Mesothelial cell of epicardium (in vitro differentiated cells): ENCODE results near the gene KCNAB1. TPM values are rescaled to one million over a fixed set of nuclear protein-coding genes. Genes with fewer than 3 reads are reported as not detected.

Experiments
- DNase-seq, 2 experiments: peaks; one replicate each; pipeline ENCODE4 v3.0.0; 2021; ENCODE audit warnings: low spot score in 2 of 2; ENCODE audit not compliant: unreplicated experiment in 2 of 2
- H3K27ac Mint-ChIP-seq: 2 replicates; pipeline ENCODE4 v1.8.0; 2021; ENCODE audit warnings: mixed read lengths
- H3K27me3 Mint-ChIP-seq: 2 replicates; pipeline ENCODE4 v1.8.0; 2021; ENCODE audit warnings: low read depth, mixed read lengths
- H3K36me3 Mint-ChIP-seq: 2 replicates; pipeline ENCODE4 v1.8.0; 2021; ENCODE audit warnings: mixed read lengths
- H3K4me1 Mint-ChIP-seq: 2 replicates; pipeline ENCODE4 v1.8.0; 2021; ENCODE audit warnings: mixed read lengths
- H3K4me3 Mint-ChIP-seq: 2 replicates; pipeline ENCODE4 v1.8.0; 2021; ENCODE audit warnings: mild to moderate bottlenecking, moderate library complexity, mixed read lengths
- H3K9me3 Mint-ChIP-seq: 2 replicates; pipeline ENCODE4 v1.8.0; 2021; ENCODE audit warnings: mixed read lengths
- total RNA-seq: library from RNA; stranded (reverse); gene quantifications from 3 replicates; pipeline ENCODE4 v1.2.1, GENCODE V29; 2021
- TF ChIP-seq, protein P1 (sequence below): fragments of 200-600 bp; sonication (generic); IDR thresholded peaks from one replicate; pipeline ENCODE4 v1.5.0; 2021; ENCODE audit warnings: antibody characterized with exemption; ENCODE audit not compliant: unreplicated experiment

Gene KCNAB1
- total RNA-seq, 1 donor from 2014 or later: 3.7 TPM

DNA sequence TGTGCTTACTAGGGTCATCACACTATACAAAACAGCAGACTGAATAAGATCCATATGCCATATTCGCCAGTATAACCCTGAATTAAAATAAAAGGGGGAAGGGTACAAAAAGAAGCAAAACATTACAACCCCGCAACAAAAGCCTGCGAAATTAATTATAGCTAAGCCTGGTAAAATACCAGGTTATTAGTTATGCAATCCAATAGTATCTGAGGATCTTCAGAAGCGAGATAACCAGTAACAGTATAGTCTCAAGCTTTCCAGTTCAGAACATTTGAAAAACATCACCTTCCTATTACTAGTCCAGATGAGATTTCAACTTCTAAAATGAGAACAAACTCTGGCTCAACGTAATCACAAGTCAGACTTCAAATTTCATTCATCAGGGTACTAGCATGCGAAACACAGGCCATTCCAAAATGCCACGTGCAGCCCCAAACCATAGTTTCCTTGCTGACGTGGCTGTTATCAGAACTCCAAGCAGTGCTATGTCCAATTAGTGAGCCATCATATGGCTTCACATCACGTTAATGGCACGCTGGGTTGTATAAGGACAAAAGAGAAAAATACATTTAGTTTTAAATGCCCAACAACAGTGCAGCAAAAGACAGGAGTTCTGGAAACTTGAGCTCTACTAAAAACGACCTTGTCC is 433.5 kb downstream of the KCNAB1 start:
- H3K27ac Mint-ChIP-seq: peak overlapping the region; percentile 98
- H3K4me3 Mint-ChIP-seq: peak overlapping the region; percentile 99
- H3K9me3 Mint-ChIP-seq: no peaks in the 10 kb centered on the region
- peaks cover 23% of the 10 kb centered on the region for H3K36me3 Mint-ChIP-seq
- TF ChIP-seq, protein P1, sequence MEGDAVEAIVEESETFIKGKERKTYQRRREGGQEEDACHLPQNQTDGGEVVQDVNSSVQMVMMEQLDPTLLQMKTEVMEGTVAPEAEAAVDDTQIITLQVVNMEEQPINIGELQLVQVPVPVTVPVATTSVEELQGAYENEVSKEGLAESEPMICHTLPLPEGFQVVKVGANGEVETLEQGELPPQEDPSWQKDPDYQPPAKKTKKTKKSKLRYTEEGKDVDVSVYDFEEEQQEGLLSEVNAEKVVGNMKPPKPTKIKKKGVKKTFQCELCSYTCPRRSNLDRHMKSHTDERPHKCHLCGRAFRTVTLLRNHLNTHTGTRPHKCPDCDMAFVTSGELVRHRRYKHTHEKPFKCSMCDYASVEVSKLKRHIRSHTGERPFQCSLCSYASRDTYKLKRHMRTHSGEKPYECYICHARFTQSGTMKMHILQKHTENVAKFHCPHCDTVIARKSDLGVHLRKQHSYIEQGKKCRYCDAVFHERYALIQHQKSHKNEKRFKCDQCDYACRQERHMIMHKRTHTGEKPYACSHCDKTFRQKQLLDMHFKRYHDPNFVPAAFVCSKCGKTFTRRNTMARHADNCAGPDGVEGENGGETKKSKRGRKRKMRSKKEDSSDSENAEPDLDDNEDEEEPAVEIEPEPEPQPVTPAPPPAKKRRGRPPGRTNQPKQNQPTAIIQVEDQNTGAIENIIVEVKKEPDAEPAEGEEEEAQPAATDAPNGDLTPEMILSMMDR: no peak
- no peaks in the 10 kb centered on the region for H3K27me3 Mint-ChIP-seq
- no peak for DNase-seq
- peaks cover 45% of the 10 kb centered on the region for H3K4me1 Mint-ChIP-seq

DNA sequence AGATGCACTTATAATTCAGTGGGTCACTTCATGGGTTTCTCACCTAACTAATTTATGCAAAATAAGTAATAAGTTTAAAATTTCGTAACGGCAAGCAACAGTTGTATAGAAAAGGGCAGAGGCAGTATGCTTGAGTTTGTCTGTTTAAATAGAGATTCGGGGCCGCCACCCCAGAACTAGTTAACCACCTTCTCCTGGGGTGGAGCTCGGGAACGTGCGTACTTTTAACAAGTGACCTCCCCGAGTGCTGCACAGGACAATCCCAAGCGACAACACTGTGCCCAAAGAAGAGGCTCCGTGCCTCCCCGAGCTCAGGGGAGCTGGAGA is 434.1 kb downstream of the KCNAB1 start:
- TF ChIP-seq, protein P1: no peak
- Mint-ChIP-seq H3K4me1 (peaks cover 51% of the 10 kb centered on the region), H3K27me3 (no peaks in the 10 kb centered on the region), H3K27ac (peak overlapping the region; percentile 98), H3K4me3 (peak overlapping the region; percentile 99), H3K9me3 (no peaks in the 10 kb centered on the region), H3K36me3 (peaks cover 21% of the 10 kb centered on the region)
- no peak for DNase-seq

DNA sequence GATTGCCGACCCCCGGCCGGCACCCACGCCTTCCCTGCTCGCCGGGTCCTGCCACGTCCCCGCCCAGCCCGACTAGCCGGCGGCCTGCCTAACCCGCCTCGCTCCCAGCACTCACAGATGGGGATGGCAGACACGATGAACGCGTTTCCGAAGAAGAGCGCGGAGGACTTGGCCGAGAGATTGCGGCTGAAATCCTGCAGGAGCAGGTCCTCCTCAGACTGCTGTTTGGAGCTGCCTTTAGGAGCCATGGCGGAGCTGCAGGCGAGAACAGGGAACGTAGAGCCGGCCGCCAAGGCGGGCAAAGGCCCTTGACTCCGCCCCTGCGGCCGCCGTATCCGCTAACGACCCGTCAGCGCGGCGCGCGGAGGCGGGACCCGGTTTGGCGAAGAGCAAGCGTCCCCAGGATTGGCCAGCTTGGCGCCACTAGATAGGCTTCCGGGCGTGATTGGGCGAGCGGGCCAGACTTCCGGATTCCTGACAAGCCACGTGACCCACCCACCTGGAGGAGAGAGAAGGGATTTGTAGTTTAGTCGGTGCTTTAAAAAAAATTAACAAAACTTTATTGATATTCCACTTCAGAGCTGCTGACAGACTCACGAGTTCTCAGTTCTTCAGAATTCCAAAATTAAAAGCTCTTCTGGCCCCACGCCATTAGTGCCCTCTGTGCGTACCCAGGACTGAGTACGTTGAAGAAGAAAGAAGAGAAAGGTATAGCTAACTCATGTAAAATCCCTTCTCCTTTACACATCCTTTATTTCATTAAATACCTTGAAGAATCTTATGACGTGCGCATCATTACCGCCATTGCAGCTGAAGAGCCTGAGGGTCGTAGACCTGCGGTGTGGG is 434.7 kb downstream of the KCNAB1 start, which contains the start of gene SSR3:
Gene SSR3, minus strand, starts transcription at position 276 of the 846 bp plus-strand sequence. Its CDS starts 28 bp downstream, at position 248.
- H3K4me1 Mint-ChIP-seq: peaks cover 57% of the 10 kb centered on the region
- no peaks in the 10 kb centered on the region for H3K9me3 Mint-ChIP-seq
- no peaks in the 10 kb centered on the region for H3K27me3 Mint-ChIP-seq
- peaks cover 21% of the 10 kb centered on the region for H3K36me3 Mint-ChIP-seq
- H3K27ac Mint-ChIP-seq: peak within 1 kb of the TSS; percentile 98
- peak within 1 kb of the TSS; percentile 99 for H3K4me3 Mint-ChIP-seq
- TF ChIP-seq, protein P1: peak; percentile 49
- peak; percentile 97 to 98 for DNase-seq

DNA sequence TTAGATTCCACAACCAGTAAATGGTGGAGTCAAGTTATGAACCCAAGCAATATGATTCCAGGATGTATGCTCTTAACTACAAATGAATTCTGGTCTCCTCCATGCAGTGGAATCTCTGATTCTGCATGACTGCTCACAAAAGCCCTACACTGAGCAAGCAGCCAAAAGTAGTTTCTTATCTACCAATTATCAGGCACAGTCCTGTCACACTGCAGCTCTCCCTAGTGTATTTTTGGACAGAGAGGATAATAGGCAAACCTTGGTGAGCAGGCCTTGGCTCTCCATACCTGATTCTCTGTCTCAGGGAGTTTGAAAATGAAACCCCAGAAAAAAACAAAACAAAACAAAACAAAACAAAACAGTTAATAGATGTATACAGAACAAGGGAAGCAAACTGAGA is 438.0 kb downstream of the KCNAB1 start:
- H3K4me3 Mint-ChIP-seq: no peak overlapping the region
- H3K9me3 Mint-ChIP-seq: no peaks in the 10 kb centered on the region
- DNase-seq: no peak
- H3K27me3 Mint-ChIP-seq: no peaks in the 10 kb centered on the region
- peaks cover 39% of the 10 kb centered on the region for H3K4me1 Mint-ChIP-seq
- H3K36me3 Mint-ChIP-seq: no peaks in the 10 kb centered on the region
- TF ChIP-seq, protein P1: no peak
- H3K27ac Mint-ChIP-seq: peak overlapping the region; percentile 84

DNA sequence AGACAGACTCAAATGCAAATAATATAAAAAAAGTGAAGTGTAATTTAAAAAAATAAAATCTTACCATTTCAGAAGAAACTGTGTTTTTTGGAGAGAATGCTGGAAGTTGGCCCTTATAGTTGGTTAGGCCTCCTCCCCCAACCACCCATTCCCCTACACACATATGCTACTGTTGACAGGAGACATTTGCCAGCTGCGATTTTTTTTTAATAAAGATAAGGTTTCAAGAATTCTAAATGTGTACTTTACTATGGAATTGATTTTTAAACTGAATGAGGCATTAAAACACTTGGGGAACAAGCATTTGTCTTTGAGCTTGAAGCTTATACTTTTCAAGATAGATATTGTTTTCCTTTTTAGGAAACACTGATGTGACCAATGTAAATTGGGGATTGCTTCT is 438.9 kb downstream of the KCNAB1 start:
- peaks cover 33% of the 10 kb centered on the region for H3K4me1 Mint-ChIP-seq
- H3K9me3 Mint-ChIP-seq: no peaks in the 10 kb centered on the region
- no peaks in the 10 kb centered on the region for H3K27me3 Mint-ChIP-seq
- no peak overlapping the region for H3K4me3 Mint-ChIP-seq
- TF ChIP-seq, protein P1: no peak
- peak overlapping the region; percentile 84 for H3K27ac Mint-ChIP-seq
- H3K36me3 Mint-ChIP-seq: no peaks in the 10 kb centered on the region
- no peak for DNase-seq
